Measurements from ENCODE around the gene DCLK2.

Gene DCLK2

DNA sequence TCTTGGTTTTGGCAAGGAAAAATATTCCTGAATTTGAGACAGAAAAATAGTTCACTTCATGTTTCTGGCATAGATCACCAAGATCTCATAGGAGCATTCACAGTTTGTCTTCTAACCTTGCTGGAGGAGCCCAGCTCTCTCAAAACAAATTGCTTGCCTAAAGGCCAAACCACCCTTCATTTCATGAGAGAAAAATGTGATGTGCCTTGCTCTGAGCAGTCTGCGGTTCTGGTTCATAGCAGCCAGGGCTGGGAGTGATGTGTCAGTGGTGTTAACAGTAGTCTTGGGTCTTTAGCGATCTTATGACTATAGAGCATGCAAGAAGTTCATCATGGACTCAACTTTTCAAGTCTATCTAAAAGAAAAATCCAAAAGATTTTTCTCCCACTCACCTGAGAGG is 183.3 kb downstream of the DCLK2 start:
- no peak overlapping the region for H3K4me3 ChIP-seq (ENCODE audit: low read length)
- TF ChIP-seq, protein P1, sequence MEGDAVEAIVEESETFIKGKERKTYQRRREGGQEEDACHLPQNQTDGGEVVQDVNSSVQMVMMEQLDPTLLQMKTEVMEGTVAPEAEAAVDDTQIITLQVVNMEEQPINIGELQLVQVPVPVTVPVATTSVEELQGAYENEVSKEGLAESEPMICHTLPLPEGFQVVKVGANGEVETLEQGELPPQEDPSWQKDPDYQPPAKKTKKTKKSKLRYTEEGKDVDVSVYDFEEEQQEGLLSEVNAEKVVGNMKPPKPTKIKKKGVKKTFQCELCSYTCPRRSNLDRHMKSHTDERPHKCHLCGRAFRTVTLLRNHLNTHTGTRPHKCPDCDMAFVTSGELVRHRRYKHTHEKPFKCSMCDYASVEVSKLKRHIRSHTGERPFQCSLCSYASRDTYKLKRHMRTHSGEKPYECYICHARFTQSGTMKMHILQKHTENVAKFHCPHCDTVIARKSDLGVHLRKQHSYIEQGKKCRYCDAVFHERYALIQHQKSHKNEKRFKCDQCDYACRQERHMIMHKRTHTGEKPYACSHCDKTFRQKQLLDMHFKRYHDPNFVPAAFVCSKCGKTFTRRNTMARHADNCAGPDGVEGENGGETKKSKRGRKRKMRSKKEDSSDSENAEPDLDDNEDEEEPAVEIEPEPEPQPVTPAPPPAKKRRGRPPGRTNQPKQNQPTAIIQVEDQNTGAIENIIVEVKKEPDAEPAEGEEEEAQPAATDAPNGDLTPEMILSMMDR (conservative IDR thresholded peaks at IDR 0.05; ENCODE audit: low read depth, low read length), result no peak
- DNase-seq (ENCODE audit: low read depth), result no peak

DNA sequence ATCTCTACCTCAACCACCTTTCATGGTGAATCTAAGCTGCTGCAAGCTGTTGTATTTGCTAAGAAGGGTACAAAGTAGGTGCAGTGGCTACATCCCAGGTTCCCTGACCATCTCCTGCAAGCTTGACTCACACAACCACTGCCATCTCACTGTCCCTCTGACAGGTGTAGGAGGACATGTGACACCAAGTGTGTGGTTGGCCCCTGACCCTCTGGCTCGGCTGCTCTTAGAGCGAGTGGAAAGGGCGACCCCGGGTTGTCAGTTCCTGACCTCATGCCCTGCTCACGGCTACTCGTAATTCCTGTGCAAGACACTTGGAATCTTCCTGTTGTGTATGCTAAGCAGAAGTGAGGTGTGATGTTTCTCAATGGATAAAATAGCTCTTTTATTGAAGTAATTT is 184.4 kb downstream of the DCLK2 start:
- TF ChIP-seq, protein P1 (conservative IDR thresholded peaks at IDR 0.05; ENCODE audit: low read depth, low read length), result no peak
- H3K4me3 ChIP-seq (ENCODE audit: low read length), result no peak overlapping the region
- no peak for DNase-seq (ENCODE audit: low read depth)

DNA sequence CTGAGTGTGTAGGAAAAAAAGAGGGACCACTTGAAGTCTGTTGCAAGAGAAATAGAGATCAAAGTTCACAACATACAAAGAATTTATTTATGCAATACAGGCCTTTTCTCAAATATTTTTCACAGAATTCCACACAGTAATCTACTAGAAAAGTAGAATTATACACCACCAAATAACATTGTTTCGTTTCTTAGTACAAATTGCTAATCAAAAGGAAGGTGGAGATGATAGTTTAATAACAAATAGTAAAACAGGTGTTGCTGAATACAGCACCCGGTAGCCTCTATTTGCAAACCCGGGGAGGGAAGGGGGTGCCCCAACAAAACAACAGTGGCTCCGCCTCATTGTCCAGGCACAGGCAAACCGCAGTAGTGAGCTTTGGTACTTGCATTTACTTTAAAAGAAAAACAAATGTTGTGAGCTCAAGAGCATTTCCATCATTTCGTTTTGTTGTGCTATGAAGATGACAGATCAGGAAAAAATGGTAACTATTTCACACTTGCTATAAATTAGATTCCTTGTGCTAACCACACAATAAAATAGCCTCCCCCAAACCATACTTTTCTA is 186.4 kb downstream of the DCLK2 start:
- no peak for DNase-seq (ENCODE audit: low read depth)
- TF ChIP-seq, protein P1 (conservative IDR thresholded peaks at IDR 0.05; ENCODE audit: low read depth, low read length), result no peak
- H3K4me3 ChIP-seq (ENCODE audit: low read length), result no peak overlapping the region

DNA sequence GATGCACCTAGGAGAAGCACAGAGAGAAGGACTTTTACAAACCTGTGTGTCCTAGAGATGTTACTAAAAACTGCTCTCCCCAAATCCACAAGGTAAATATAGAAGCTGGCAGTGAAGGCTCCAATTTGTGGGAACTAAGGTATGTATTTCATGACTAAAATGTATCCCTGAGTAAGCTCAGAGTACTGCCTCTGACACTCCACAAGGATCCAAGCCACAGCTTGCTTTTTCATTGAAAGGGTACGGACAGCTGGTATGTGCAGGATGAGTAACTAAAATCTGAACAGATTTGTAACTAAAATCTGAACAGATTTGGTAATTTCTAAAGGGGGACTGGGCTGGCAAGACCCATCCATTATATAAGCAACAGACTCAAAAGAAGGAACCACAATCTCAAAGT is 187.6 kb downstream of the DCLK2 start:
- TF ChIP-seq, protein P1 (conservative IDR thresholded peaks at IDR 0.05; ENCODE audit: low read depth, low read length), result no peak
- no peak for DNase-seq (ENCODE audit: low read depth)
- H3K4me3 ChIP-seq (ENCODE audit: low read length), result no peak overlapping the region

DNA sequence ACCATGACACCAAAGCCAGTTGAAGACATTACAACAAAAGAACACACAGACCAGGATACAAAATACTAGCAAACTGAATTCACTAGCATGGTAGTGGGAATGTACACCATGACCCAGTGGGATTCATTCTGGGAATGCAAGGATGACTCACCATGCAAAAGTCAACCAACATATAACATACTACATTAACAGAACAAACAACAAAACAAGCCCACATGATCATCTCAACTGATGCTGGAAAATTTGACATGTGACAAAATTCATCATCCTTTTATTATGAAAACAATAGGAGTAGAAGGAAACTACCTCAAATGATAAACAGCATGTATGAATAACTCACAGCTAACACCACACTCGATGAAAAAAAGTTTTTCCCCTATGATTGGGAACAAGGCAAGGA is 190.2 kb downstream of the DCLK2 start:
- DNase-seq (ENCODE audit: low read depth), result no peak
- TF ChIP-seq, protein P1 (conservative IDR thresholded peaks at IDR 0.05; ENCODE audit: low read depth, low read length), result no peak
- no peak overlapping the region for H3K4me3 ChIP-seq (ENCODE audit: low read length)

DNA sequence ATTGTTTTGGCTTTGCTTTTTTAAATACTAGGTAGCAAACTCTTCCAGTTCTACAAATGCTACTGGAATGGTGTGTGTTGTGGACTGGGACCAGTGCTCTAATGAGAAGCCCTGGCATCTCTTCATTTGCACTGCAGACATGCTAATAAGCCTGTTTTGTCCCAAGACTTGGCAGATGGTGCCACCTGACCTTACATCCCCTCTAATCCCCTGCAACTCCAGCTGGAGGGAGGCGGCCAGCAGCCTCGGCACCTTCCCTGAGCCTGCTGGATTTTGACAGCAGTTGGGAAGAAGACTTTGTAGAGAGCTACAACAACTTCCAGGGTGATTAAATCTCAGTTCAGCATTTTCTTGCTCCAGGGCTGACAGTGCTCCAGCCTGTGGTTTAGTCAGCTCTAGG is 200.0 kb downstream of the DCLK2 start:
- TF ChIP-seq, protein P1 (conservative IDR thresholded peaks at IDR 0.05; ENCODE audit: low read depth, low read length), result no peak
- peak; percentile 79 for DNase-seq (ENCODE audit: low read depth)
- no peak overlapping the region for H3K4me3 ChIP-seq (ENCODE audit: low read length)

DNA sequence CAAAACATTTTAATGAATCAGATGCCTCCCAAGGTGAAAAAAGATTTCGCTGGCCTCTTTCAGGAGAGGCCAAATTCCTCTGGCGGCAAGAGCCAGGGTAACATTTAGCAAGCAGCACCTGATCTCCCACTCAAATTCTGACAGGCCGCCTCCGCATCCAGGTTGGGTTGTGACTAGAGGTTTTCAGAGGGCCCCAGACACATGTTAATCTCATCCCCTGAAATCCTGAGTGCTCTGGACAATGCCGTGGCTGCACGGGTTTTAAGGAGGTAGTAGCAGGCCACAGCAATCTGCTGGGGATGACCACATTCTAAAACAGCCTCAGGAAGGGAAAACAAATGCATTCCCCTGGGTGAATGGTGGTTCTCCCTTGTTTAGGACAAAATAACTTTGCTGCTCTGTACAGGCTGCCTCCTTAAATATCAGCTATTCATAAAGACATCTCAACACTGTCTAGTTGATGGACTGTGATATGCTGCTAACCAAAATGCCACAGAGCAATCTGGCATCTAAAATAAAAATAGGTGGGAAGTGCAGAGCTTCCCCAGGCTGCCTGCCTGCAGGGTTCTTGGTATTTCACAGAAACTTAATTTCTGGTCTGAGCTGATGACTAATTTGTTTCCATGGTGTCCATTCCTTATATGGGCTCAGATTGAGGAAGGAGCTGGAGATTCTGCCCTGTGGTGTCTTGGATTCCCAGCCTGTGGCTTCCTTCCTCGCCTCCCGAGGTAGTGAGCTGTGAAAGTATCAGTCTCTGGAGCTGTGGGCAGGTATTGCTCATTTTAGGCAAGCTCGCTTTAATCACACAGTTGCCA is 202.0 kb downstream of the DCLK2 start:
- peak; percentile 43 for DNase-seq (ENCODE audit: low read depth)
- H3K4me3 ChIP-seq (ENCODE audit: low read length), result no peak overlapping the region
- TF ChIP-seq, protein P1 (conservative IDR thresholded peaks at IDR 0.05; ENCODE audit: low read depth, low read length), result no peak

All from retinal pigment epithelial cell (primary cell).